Measurements from ENCODE around the gene CYSTM1. TPM values are rescaled to one million over a fixed set of nuclear protein-coding genes. Genes with fewer than 3 reads are reported as not detected.

Gene CYSTM1
- total and polyA plus RNA-seq, 2 donors (not counting 3 experiments of a cell fraction or from before 2014, with no cell fraction given) = 28.9 to 41.5 TPM

- POLR2A ChIA-PET = interaction anchor here (0.7 kb wide), 1 partner anchor 93 kb away, joined by 3 read pairs; no protein-coding TSS in a partner anchor
- H3K4me3 ChIP-seq (replicated peaks in 1 of 3; ENCODE audit: insufficient read depth in 1 of 3, low read depth in 1 of 3, low read length in 3 of 3) = peak overlapping the region in 2 of 3 experiments; percentile 19 to 24
- H3K9ac ChIP-seq (replicated peaks; ENCODE audit: extremely low read depth, insufficient read depth, low read length) = no peak overlapping the region
- peak overlapping the region; percentile 81 for H2AFZ ChIP-seq (ENCODE audit: low read depth, low read length)
- TF ChIP-seq CTCF (IDR thresholded peaks at IDR 0.05; ENCODE audit: extremely low read depth in 1 of 2, insufficient read depth in 1 of 2, low read depth in 1 of 2, low read length in 2 of 2) = peak; percentile 81 to 86
- TF ChIP-seq FOS (IDR thresholded peaks at IDR 0.05; ENCODE audit: borderline replicate concordance, insufficient read depth, low read length) = no peak
- no peak for TF ChIP-seq POLR2A (IDR thresholded peaks at IDR 0.05; ENCODE audit: low read depth, low read length)
- TF ChIP-seq POLR2AphosphoS5 (IDR thresholded peaks at IDR 0.05; ENCODE audit: insufficient read depth, low read depth, low read length) = no peak
- TF ChIP-seq GATA2 (IDR thresholded peaks at IDR 0.05; ENCODE audit: insufficient read depth, insufficient read length, low read depth, low read length) = no peak
- TF ChIP-seq EZH2 (IDR thresholded peaks at IDR 0.05; ENCODE audit: borderline replicate concordance, low read depth, low read length, severe bottlenecking) = no peak
- TF ChIP-seq JUN (IDR thresholded peaks at IDR 0.05; ENCODE audit: borderline replicate concordance, insufficient read depth, insufficient read length, low read depth) = no peak
- BruUV-seq (replicated peaks) = no TSS peak
- no peaks in the 10 kb centered on the region for H3K9me1 ChIP-seq (replicated peaks; ENCODE audit: control insufficient read depth, extremely low read depth, insufficient read depth, low read length)
- intact Hi-C loops (cut with micrococcal nuclease) (loop anchor here (1.0 to 5.0 kb wide), 7 partner anchors 13 to 370 kb away; no protein-coding TSS in a partner anchor), dilution Hi-C loops (cut with MboI; ENCODE audit: extremely low pct_ligation_motif_present, low sequenced_read_pairs) (no loop called here)
- no peaks in the 10 kb centered on the region for H4K20me1 ChIP-seq (replicated peaks; ENCODE audit: control insufficient read depth, extremely low read depth, insufficient read depth, low read length)
- FAIRE-seq (peak; percentile 96), DNase-seq (ENCODE audit: low read depth, low spot score) (peak; percentile 75)
- peak overlapping the region; percentile 81 for H3K4me2 ChIP-seq (ENCODE audit: insufficient read depth, low read length)
- H3K9me3 ChIP-seq (replicated peaks; ENCODE audit: control insufficient read depth, insufficient read depth, low read length) = no peaks in the 10 kb centered on the region
- CTCF ChIA-PET = interaction anchor here (0.7 to 13.1 kb wide), 11 partner anchors 11 to 369 kb away, joined by 3 to 141 read pairs (median 7); no protein-coding TSS in a partner anchor
- H3K4me1 ChIP-seq (ENCODE audit: control insufficient read depth, extremely low read depth, insufficient read depth, low read length) = peaks cover 4% of the 10 kb centered on the region
- no peaks in the 10 kb centered on the region for H3K79me2 ChIP-seq (ENCODE audit: control insufficient read depth, insufficient read depth, low read length)
- no peaks in the 10 kb centered on the region for H3K27me3 ChIP-seq (ENCODE audit: control insufficient read depth in 2 of 2, insufficient read depth in 2 of 2, low read length in 2 of 2)
- H3K27ac ChIP-seq (ENCODE audit: insufficient read depth, low read depth, low read length) = no peak overlapping the region
- H3K36me3 ChIP-seq (ENCODE audit: control insufficient read depth in 2 of 2, extremely low read depth in 1 of 2, insufficient read depth in 2 of 2, low read length in 2 of 2) = no peaks in the 10 kb centered on the region
Measured at GRCh38 chr5:140157032-140157781, 17.8 kb upstream of the CYSTM1 start.
